GM21367 (cell line): Measurements from ENCODE around the gene JAKMIP2.
"Not testable (repeated sequence)": the region's sequence is repeated elsewhere in the genome, so short reads cannot be mapped to it uniquely, and the experiment has no call there.

Experiments
- ATAC-seq: cut with Tn5 transposase; IDR thresholded peaks from one replicate; pipeline ENCODE4 v1.9.1; 2021; ENCODE audit not compliant: unreplicated experiment

JAKMIP2 gene

GRCh38 chr5:147617711-147618350 lies 164.7 kb downstream of the JAKMIP2 start:
- no peak for ATAC-seq

- no peak for ATAC-seq
These were observed 165.3 kb downstream of the JAKMIP2 start for GRCh38 chr5:147617191-147617606.

GRCh38 chr5:147616421-147616820 lies 166.1 kb downstream of the JAKMIP2 start:
- ATAC-seq, result no peak

DNA sequence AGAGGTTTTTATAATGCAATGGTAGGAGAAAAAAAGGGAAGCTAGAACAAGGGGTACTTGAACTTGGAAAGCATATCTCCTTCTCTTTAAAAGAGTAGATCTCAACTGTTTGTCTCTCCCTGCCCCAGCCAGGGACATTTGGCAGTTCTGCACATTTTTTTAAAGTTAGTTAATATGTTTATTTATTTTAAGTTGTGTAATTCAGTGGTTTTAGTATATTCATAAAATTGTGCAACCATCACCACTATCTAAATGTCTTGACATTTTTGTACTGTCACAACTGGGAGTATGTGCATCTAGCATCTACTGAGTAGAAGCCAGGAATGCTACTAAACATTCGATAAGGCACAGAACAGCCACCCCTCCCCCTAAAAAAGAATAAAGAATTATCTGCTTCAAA lies 169.2 kb downstream of the JAKMIP2 start:
- no peak for ATAC-seq

DNA sequence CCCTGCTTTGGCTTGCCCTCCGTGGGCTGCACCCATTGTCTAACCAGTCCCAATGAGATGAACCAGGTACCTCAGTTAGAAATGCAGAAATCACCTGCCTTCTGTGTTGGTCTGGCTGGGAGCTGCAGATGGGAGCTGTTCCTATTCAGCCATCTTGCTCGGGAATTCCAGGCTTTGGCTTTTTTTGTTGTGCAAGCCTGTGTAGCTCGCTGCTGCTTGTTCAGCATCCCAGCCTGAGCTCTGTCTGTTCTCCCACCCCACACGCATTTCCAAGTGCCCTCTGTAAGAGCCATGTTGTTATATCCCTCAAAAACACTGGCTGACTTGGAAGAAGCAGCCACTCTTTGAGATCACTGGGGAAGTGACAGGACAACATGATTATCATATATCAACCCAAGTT lies 171.0 kb downstream of the JAKMIP2 start:
- no peak for ATAC-seq

DNA sequence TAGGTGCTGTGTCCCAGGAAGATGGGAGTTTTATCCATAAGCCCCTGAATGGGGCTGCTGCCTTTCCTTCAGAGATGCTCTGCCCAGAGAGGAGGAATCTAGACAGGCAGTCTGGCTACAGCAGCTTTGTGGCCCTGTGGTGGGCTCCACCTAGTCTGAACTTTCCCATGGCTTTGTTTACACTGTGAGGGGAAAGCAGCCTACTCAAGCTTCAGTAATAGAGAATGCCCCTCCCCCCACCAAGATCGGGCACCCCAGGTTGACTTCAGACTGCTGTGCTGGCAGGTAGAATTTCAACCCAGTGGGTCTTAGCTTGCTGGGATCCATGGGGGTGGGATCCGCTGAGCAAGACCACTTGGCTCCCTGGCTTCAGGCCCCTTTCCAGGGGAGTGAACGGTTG lies 171.7 kb downstream of the JAKMIP2 start:
- no peak for ATAC-seq

- ATAC-seq, result no peak
These were observed 180.9 kb downstream of the JAKMIP2 start for GRCh38 chr5:147601652-147602051.

DNA sequence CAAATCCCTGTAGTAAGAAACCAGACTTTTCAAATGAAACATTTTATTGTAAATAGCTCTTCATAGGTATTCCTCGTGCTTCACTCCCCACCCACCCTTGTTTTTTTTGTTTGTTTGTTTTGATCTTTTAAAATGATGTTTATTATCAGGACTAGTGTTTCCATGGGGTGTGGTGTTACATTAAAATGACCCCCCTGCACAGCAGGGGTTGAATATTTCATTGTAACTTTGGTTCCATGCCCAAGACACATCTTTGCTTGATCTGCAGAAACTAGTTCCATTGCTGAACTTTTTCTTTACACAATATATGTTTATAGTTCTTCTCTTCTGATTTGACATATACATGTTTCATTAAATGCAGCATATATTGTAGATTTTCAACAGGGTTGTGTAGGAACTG lies 191.4 kb downstream of the JAKMIP2 start:
- ATAC-seq, result no peak

GRCh38 chr5:147590096-147590495 lies 192.4 kb downstream of the JAKMIP2 start:
- ATAC-seq, result no peak

GRCh38 chr5:147586832-147587231 lies 195.7 kb downstream of the JAKMIP2 start:
- no peak for ATAC-seq

- no peak for ATAC-seq
These were observed 196.3 kb downstream of the JAKMIP2 start for GRCh38 chr5:147586221-147586620.

DNA sequence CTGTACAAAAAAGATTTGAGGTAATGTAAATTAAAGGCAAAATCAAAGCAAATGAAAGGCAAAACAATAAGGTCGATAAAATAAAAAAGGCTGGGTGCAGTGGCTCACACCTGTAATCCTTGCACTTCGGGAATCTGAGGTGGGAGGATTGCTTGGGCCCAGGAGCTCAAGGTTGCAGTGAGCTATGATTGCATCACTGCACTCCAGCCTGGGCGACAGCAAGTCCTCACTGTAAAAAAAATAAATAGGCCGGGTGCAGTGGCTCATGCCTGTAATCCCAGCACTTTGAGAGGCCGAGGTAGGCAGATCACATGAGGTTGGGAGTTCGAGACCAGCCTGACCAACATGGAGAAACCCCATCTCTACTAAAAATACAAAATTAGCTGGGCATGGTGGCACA lies 200.3 kb downstream of the JAKMIP2 start:
- not testable (repeated sequence) for ATAC-seq

- not testable (repeated sequence) for ATAC-seq
These were observed 202.1 kb downstream of the JAKMIP2 start for GRCh38 chr5:147580418-147580817.

DNA sequence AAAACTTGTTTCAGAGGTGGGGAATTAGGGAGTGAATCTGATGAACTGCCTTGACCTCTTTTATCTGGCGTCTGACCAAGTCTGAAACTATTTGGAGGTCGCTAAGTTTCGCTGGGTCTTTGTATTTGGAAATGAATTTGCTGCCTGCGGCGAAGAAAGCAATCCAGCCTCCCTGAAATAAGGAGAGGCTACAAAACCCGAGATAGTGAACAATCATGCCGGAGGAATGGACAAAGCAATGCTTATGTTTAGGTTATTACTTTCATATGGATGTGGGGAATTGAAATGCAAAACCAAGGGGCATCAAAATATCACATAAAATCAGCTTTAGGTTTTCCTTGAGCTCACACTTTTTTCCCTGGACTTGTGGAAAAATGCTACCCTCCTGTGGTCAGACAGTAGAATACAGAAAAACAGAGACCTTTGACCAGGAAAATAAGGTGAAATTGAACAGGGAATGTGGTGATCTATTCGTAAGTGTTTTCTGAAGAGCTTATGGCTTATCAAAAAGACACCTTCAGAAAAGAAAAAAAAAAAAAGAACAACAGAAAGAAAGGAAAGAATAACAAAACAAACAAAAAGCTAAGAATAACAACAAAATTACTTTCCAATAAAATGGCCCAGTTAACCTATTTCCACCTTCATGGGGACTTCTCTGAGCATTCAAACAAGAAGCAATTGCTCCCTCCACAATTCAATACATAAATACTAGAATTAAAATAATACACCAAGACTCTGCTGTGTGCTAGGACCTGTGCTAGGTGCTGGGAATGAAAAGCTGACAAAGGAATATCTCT lies 204.1 kb downstream of the JAKMIP2 start:
- ATAC-seq, result no peak

DNA sequence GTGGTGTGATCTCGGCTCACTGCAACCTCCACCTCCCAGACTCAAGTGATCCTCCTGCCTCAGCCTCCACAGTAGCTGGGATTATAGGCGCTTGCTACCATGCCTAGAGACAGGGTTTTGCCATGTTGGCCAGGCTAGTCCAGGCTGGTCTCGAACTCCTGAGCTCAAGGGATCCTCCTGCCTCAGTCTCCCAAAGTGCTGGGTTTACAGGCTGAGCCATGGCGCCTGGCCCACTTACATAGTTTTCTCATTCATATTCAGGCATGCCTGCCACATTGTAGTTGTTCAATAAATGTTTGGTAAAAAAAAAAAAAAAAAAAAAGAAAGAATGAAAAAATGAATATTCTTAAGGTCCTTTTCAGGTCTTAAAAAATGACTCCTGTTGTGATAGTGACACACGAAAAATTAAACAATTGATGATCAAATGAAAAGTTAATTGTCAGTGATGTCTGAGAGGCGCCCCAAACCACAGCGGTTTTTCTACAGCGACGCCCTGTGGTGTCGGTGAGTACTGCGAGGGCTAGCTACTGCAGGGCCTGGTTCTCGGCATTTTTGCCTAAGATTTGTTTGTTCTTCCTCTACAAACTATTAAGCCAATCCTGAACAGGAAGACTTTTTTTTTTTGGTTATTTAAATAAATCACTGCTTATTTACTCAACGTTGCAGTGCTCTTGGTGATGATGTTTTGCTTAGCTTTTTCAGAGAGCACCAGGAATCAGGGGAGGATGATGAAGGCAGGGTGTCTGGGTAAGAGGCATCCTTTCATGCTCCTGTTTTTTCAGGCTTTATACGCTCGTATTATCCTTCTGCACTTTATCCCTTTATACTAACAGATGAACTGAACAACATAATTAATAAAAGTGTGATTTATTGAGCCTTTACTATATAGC lies 205.6 kb downstream of the JAKMIP2 start:
- peak; percentile 87 for ATAC-seq

- ATAC-seq, result no peak
These were observed 206.9 kb downstream of the JAKMIP2 start for GRCh38 chr5:147575598-147575997.

DNA sequence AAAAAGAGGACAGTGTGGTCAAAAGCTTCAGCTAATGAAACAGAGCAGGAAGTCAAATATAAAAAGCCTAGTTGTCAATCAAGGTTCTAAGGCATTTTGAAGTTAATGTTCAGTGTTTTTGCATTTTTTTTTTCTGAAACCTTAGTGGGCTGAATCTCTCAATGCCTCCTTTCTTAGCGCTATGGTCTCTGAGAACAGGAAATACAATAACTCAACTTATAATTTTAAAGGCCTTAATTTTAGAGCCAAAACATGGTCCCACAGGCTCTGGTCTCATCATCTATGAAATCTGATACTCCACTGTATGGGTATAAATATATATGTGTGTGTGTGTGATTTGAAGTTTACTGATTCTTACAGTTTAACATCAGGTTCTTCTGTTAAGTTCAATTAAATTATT lies 209.3 kb downstream of the JAKMIP2 start:
- no peak for ATAC-seq

- no peak for ATAC-seq
These were observed 213.7 kb downstream of the JAKMIP2 start for GRCh38 chr5:147568710-147569406.

DNA sequence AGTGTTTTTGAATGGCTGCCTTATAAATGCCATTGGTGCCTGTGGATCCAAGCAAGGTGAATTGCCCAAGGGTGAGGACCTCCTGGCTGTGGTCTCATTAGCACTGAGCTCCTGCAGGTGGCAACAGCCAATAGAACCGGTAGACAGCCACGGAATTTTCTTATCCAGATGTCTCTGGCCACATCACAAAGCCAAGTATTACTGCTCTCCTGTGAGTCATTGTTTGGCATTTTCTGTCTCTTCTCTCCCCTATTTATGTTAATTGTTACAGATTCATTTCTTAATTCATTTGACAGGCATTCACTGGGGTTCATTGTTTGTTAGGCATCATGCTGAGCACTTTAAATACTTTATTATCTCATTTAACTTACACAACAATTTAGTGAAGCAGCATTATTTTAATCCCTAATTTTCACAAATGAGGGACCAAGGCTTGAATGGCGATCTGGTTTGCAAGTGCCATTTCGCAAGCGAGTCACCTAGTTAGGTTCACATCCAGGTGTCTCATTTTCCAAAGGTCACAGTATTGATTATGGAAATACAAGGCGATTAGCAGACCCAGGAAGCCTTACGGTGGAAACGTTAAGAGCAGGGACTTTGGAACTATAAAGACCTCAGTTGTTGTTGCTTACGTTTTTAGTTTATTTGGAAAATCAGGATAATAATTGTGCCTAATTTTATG lies 214.5 kb downstream of the JAKMIP2 start:
- ATAC-seq, result no peak

DNA sequence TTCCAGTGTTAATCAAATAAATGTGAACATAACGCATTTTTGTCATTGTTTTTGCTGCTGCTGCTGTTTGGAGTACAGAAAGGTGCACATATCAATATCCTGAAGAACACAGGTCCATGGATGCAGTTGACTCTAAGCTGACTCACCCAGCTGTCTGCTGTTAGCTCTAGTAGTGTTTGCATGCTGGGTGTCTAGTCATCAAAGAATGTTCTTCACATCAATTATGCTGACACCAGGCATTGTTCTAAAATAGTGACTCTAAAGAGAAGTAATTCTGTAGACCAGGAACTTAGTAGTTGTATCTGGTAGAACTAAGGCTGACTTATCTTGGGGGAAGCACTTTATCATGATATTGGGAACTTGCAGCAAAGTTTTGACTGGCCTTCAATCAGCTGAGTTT lies 217.0 kb downstream of the JAKMIP2 start:
- no peak for ATAC-seq
